HUES48 (cell line): ENCODE measurements around the gene ABCA4.

Experiments used
- H3K27ac ChIP-seq: one replicate; pipeline ENCODE4 v1.7.0; 2013; ENCODE audit warnings: low read depth, low read length, inconsistent platforms
- H3K27me3 ChIP-seq: 2 replicates; pipeline ENCODE4 v1.6.1; 2013; ENCODE audit warnings: mild to moderate bottlenecking, low read length; ENCODE audit not compliant: control insufficient read depth, insufficient read depth
- H3K36me3 ChIP-seq: 2 replicates; pipeline ENCODE4 v1.6.1; 2013; ENCODE audit warnings: low read length; ENCODE audit not compliant: control insufficient read depth, insufficient read depth
- H3K4me1 ChIP-seq: 2 replicates; pipeline ENCODE4 v1.6.1; 2013; ENCODE audit warnings: mild to moderate bottlenecking, low read length; ENCODE audit not compliant: control insufficient read depth, insufficient read depth
- H3K4me3 ChIP-seq: 2 replicates; pipeline ENCODE4 v1.5.1; 2013; ENCODE audit warnings: mild to moderate bottlenecking, low read depth, low read length
- H3K9ac ChIP-seq: 2 replicates; pipeline ENCODE4 v1.6.1; 2013; ENCODE audit warnings: mild to moderate bottlenecking, low read depth, low read length, moderate library complexity
- H3K9me3 ChIP-seq: 2 replicates; pipeline ENCODE4 v1.6.1; 2013; ENCODE audit warnings: low read length; ENCODE audit not compliant: control insufficient read depth, insufficient read depth

Gene ABCA4

GRCh38 chr1:94013367-94013878 lies 107.5 kb downstream of the ABCA4 start:
- H3K9ac ChIP-seq = no peak overlapping the region
- peaks cover 23% of the 10 kb centered on the region for H3K4me1 ChIP-seq
- no peak overlapping the region for H3K4me3 ChIP-seq
- no peaks in the 10 kb centered on the region for H3K36me3 ChIP-seq
- no peaks in the 10 kb centered on the region for H3K9me3 ChIP-seq
- H3K27ac ChIP-seq = no peak overlapping the region
- peaks cover 18% of the 10 kb centered on the region for H3K27me3 ChIP-seq

- peaks cover 18% of the 10 kb centered on the region for H3K27me3 ChIP-seq
- no peaks in the 10 kb centered on the region for H3K9me3 ChIP-seq
- H3K9ac ChIP-seq = no peak overlapping the region
- 0 out of 2 replicates have a peak overlapping the region, but pooled peaks have one; percentile 18 for H3K4me3 ChIP-seq
- no peaks in the 10 kb centered on the region for H3K36me3 ChIP-seq
- no peak overlapping the region for H3K27ac ChIP-seq
- H3K4me1 ChIP-seq = peaks cover 23% of the 10 kb centered on the region
Measured at GRCh38 chr1:94012708-94013366, 108.1 kb downstream of the ABCA4 start.

GRCh38 chr1:94011709-94012595 lies 109.0 kb downstream of the ABCA4 start:
- Histone ChIP-seq H3K27ac (no peak overlapping the region), H3K4me1 (peaks cover 23% of the 10 kb centered on the region), H3K9me3 (no peaks in the 10 kb centered on the region), H3K27me3 (peaks cover 18% of the 10 kb centered on the region), H3K9ac (no peak overlapping the region), H3K36me3 (no peaks in the 10 kb centered on the region), H3K4me3 (no peak overlapping the region)

- no peak overlapping the region for H3K4me3 ChIP-seq
- H3K27ac ChIP-seq = no peak overlapping the region
- H3K36me3 ChIP-seq = no peaks in the 10 kb centered on the region
- H3K9me3 ChIP-seq = no peaks in the 10 kb centered on the region
- no peak overlapping the region for H3K9ac ChIP-seq
- peaks cover 18% of the 10 kb centered on the region for H3K27me3 ChIP-seq
- peaks cover 23% of the 10 kb centered on the region for H3K4me1 ChIP-seq
Measured at GRCh38 chr1:94011129-94011528, 109.8 kb downstream of the ABCA4 start.

- no peaks in the 10 kb centered on the region for H3K36me3 ChIP-seq
- H3K4me3 ChIP-seq = no peak overlapping the region
- no peaks in the 10 kb centered on the region for H3K9me3 ChIP-seq
- H3K27me3 ChIP-seq = peaks cover 18% of the 10 kb centered on the region
- H3K27ac ChIP-seq = no peak overlapping the region
- peaks cover 23% of the 10 kb centered on the region for H3K4me1 ChIP-seq
- H3K9ac ChIP-seq = no peak overlapping the region
Measured at GRCh38 chr1:94009304-94009703, 111.6 kb downstream of the ABCA4 start.

- Histone ChIP-seq H3K36me3 (no peaks in the 10 kb centered on the region), H3K4me3 (no peak overlapping the region), H3K9me3 (no peaks in the 10 kb centered on the region), H3K4me1 (no peaks in the 10 kb centered on the region; the same call in 1 of the 2 replicates), H3K9ac (no peak overlapping the region), H3K27me3 (no peaks in the 10 kb centered on the region), H3K27ac (no peak overlapping the region)
Measured at GRCh38 chr1:94006604-94007003, 114.3 kb downstream of the ABCA4 start.

- Histone ChIP-seq H3K9ac (no peak overlapping the region), H3K4me3 (no peak overlapping the region), H3K9me3 (no peaks in the 10 kb centered on the region), H3K36me3 (no peaks in the 10 kb centered on the region), H3K27me3 (no peaks in the 10 kb centered on the region), H3K4me1 (no peaks in the 10 kb centered on the region), H3K27ac (no peak overlapping the region)
Measured at GRCh38 chr1:94004924-94005323, 116.0 kb downstream of the ABCA4 start.

- no peaks in the 10 kb centered on the region for H3K27me3 ChIP-seq
- H3K27ac ChIP-seq = no peak overlapping the region
Measured at GRCh38 chr1:94002046-94002787, 118.7 kb downstream of the ABCA4 start.

GRCh38 chr1:94001397-94002045 lies 119.4 kb downstream of the ABCA4 start:
- Histone ChIP-seq H3K27me3 (no peaks in the 10 kb centered on the region), H3K36me3 (no peaks in the 10 kb centered on the region), H3K4me3 (no peak overlapping the region), H3K9me3 (no peaks in the 10 kb centered on the region), H3K4me1 (no peaks in the 10 kb centered on the region), H3K27ac (no peak overlapping the region), H3K9ac (no peak overlapping the region)

More at GRCh38 chr1:94002046-94002787, 118.7 kb downstream of the ABCA4 start:
- H3K4me1 ChIP-seq = no peaks in the 10 kb centered on the region
- H3K9ac ChIP-seq = no peak overlapping the region
- no peaks in the 10 kb centered on the region for H3K36me3 ChIP-seq
- H3K9me3 ChIP-seq = no peaks in the 10 kb centered on the region
- no peak overlapping the region for H3K4me3 ChIP-seq

GRCh38 chr1:94000510-94001282 lies 120.3 kb downstream of the ABCA4 start:
- no peak overlapping the region for H3K27ac ChIP-seq
- no peaks in the 10 kb centered on the region for H3K27me3 ChIP-seq

More at GRCh38 chr1:94000510-94001282, 120.3 kb downstream of the ABCA4 start:
- Histone ChIP-seq H3K9ac (no peak overlapping the region), H3K4me1 (no peaks in the 10 kb centered on the region), H3K9me3 (no peaks in the 10 kb centered on the region), H3K4me3 (no peak overlapping the region), H3K36me3 (no peaks in the 10 kb centered on the region)
